Fibroblast of pulmonary artery (primary cell): ENCODE results near the gene TRIAP1.

Experiments
- DNase-seq: peaks from one replicate; pipeline ENCODE4 v3.0.0-alpha.2; 2010; ENCODE audit warnings: low read depth
- H3K4me3 ChIP-seq: replicated peaks from 2 replicates; pipeline ENCODE4 v1.5.1; 2011; ENCODE audit warnings: low read depth, mild to moderate bottlenecking, control low read depth, low read length, moderate library complexity
- TF ChIP-seq, protein P1 (sequence below): IDR thresholded peaks from 2 replicates; pipeline ENCODE4 v1.5.1; 2011; ENCODE audit warnings: mild to moderate bottlenecking, control low read depth, low read length, inconsistent platforms; ENCODE audit errors: missing control alignments

TRIAP1 gene

GRCh38 chr12:120412421-120412820 lies 33.8 kb downstream of the TRIAP1 start:
- no peak for DNase-seq
- TF ChIP-seq, protein P1, sequence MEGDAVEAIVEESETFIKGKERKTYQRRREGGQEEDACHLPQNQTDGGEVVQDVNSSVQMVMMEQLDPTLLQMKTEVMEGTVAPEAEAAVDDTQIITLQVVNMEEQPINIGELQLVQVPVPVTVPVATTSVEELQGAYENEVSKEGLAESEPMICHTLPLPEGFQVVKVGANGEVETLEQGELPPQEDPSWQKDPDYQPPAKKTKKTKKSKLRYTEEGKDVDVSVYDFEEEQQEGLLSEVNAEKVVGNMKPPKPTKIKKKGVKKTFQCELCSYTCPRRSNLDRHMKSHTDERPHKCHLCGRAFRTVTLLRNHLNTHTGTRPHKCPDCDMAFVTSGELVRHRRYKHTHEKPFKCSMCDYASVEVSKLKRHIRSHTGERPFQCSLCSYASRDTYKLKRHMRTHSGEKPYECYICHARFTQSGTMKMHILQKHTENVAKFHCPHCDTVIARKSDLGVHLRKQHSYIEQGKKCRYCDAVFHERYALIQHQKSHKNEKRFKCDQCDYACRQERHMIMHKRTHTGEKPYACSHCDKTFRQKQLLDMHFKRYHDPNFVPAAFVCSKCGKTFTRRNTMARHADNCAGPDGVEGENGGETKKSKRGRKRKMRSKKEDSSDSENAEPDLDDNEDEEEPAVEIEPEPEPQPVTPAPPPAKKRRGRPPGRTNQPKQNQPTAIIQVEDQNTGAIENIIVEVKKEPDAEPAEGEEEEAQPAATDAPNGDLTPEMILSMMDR = no peak
- no peak overlapping the region for H3K4me3 ChIP-seq

GRCh38 chr12:120408771-120409170 lies 37.4 kb downstream of the TRIAP1 start:
- H3K4me3 ChIP-seq = no peak overlapping the region
- TF ChIP-seq, protein P1 = no peak
- no peak for DNase-seq

DNA sequence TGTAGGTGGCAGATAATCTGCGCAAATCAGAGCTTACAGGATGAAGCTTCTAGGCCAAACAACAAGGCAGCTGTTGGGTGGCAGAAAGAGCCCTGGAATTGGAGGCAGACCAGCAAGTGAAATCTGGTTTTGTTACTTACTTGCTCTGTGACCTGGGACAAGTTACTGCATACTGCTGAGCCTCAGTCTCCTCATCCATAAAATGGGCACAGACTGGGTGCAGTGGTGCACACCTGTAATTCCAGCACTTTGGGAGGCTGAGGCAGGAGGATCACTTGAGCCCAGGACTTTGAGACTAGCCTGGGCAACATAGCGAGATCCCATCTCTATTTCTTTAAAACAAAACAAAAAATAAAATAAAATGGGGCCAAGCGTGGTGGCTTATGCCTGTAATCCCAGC lies 39.6 kb downstream of the TRIAP1 start:
- TF ChIP-seq, protein P1 = no peak
- DNase-seq = no peak
- H3K4me3 ChIP-seq = no peak overlapping the region

GRCh38 chr12:120406069-120406468 lies 40.1 kb downstream of the TRIAP1 start:
- no peak overlapping the region for H3K4me3 ChIP-seq
- TF ChIP-seq, protein P1 = no peak
- no peak for DNase-seq

- H3K4me3 ChIP-seq = no peak overlapping the region
- no peak for DNase-seq
- TF ChIP-seq, protein P1 = no peak
Measured at GRCh38 chr12:120404271-120404670, 41.9 kb downstream of the TRIAP1 start.

DNA sequence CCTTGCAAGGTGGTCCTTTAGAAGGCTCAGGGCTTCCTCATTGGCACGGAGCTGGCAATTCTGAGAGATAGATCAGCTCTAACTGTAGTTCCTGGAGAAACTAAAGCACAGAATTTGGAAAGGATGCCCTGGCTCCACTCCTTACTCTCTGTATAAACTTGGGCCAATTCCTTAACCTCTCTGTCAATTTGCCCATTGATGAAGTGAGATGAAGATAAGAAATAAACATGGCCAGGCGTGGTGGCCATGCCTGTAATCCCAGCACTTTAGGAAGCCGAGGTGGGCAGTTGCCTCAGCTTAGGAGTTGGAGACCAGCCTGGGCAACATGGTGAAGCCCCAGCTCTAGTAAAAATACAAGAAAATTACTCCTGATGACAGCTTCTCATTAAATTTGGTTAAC lies 42.3 kb downstream of the TRIAP1 start:
- no peak overlapping the region for H3K4me3 ChIP-seq
- TF ChIP-seq, protein P1 = no peak
- no peak for DNase-seq

- TF ChIP-seq, protein P1 = no peak
Measured at GRCh38 chr12:120402217-120402616, 44.0 kb downstream of the TRIAP1 start.

More at GRCh38 chr12:120402217-120402616, 44.0 kb downstream of the TRIAP1 start:
- DNase-seq = no peak
- H3K4me3 ChIP-seq = no peak overlapping the region
